ENCODE data around the gene SDC4. TPM values are rescaled to one million over a fixed set of nuclear protein-coding genes. Genes with fewer than 3 reads are reported as not detected.

SDC4 gene
- total and polyA plus RNA-seq, 2 donors, result 28.9 to 110 TPM

GRCh38 chr20:45372241-45372640 is 24.0 kb upstream of the SDC4 start:
- peaks cover 3% of the 10 kb centered on the region for H3K36me3 ChIP-seq (ENCODE audit: insufficient read depth)
- H3K4me3 ChIP-seq (ENCODE audit: low read depth, low read length), result no peak overlapping the region
- WGBS, result 84% methylated on average over 10 of the region's 10 CpGs
- H3K4me1 ChIP-seq (ENCODE audit: insufficient read depth), result no peaks in the 10 kb centered on the region
- DNase-seq (ENCODE audit: extremely low spot score), result no peak
- no peak overlapping the region for H3K27ac ChIP-seq (ENCODE audit: low read depth)

- no peaks in the 10 kb centered on the region for H3K4me1 ChIP-seq (ENCODE audit: insufficient read depth)
- no peak overlapping the region for H3K4me3 ChIP-seq (ENCODE audit: low read depth, low read length)
- DNase-seq (ENCODE audit: extremely low spot score), result no peak
- 91% methylated on average over 3 of the region's 3 CpGs for whole genome bisulfite sequencing
- H3K36me3 ChIP-seq (ENCODE audit: insufficient read depth), result peaks cover 3% of the 10 kb centered on the region
- no peak overlapping the region for H3K27ac ChIP-seq (ENCODE audit: low read depth)
Observed at GRCh38 chr20:45370571-45371160, 22.4 kb upstream of the SDC4 start.

GRCh38 chr20:45368221-45368980 is 20.2 kb upstream of the SDC4 start:
- WGBS, result 72% methylated on average over 6 of the region's 6 CpGs
- H3K27ac ChIP-seq (ENCODE audit: low read depth), result no peak overlapping the region
- H3K4me1 ChIP-seq (ENCODE audit: insufficient read depth), result no peaks in the 10 kb centered on the region
- H3K4me3 ChIP-seq (ENCODE audit: low read depth, low read length), result no peak overlapping the region
- no peak for DNase-seq (ENCODE audit: extremely low spot score)
- H3K36me3 ChIP-seq (ENCODE audit: insufficient read depth), result peaks cover 3% of the 10 kb centered on the region

GRCh38 chr20:45367126-45367525 is 18.9 kb upstream of the SDC4 start:
- Histone ChIP-seq H3K36me3 (ENCODE audit: insufficient read depth) (peaks cover 3% of the 10 kb centered on the region), H3K27ac (ENCODE audit: low read depth) (no peak overlapping the region), H3K4me1 (ENCODE audit: insufficient read depth) (peaks cover 1% of the 10 kb centered on the region), H3K4me3 (ENCODE audit: low read depth, low read length) (no peak overlapping the region)
- DNase-seq (ENCODE audit: extremely low spot score), result no peak

GRCh38 chr20:45366631-45367030 is 18.4 kb upstream of the SDC4 start:
- H3K27ac ChIP-seq (ENCODE audit: low read depth), result no peak overlapping the region
- H3K4me1 ChIP-seq (ENCODE audit: insufficient read depth), result peaks cover 1% of the 10 kb centered on the region
- peaks cover 3% of the 10 kb centered on the region for H3K36me3 ChIP-seq (ENCODE audit: insufficient read depth)
- 82% methylated on average over 11 of the region's 11 CpGs for WGBS
- H3K4me3 ChIP-seq (ENCODE audit: low read depth, low read length), result no peak overlapping the region
- DNase-seq (ENCODE audit: extremely low spot score), result no peak

GRCh38 chr20:45366192-45366591 is 18.0 kb upstream of the SDC4 start:
- no peak overlapping the region for H3K27ac ChIP-seq (ENCODE audit: low read depth)

GRCh38 chr20:45365444-45365970 is 17.3 kb upstream of the SDC4 start:
- Histone ChIP-seq H3K4me3 (ENCODE audit: low read depth, low read length) (no peak overlapping the region), H3K4me1 (ENCODE audit: insufficient read depth) (peaks cover 1% of the 10 kb centered on the region), H3K27ac (ENCODE audit: low read depth) (no peak overlapping the region), H3K36me3 (ENCODE audit: insufficient read depth) (peaks cover 3% of the 10 kb centered on the region)
- no peak for DNase-seq (ENCODE audit: extremely low spot score)
- WGBS, result 86% methylated on average over 5 of the region's 5 CpGs

More at GRCh38 chr20:45366192-45366591, 18.0 kb upstream of the SDC4 start:
- 83% methylated on average over 1 of the region's 1 CpG for WGBS
- no peak for DNase-seq (ENCODE audit: extremely low spot score)
- H3K4me1 ChIP-seq (ENCODE audit: insufficient read depth), result peaks cover 1% of the 10 kb centered on the region
- H3K4me3 ChIP-seq (ENCODE audit: low read depth, low read length), result no peak overlapping the region
- H3K36me3 ChIP-seq (ENCODE audit: insufficient read depth), result peaks cover 3% of the 10 kb centered on the region

GRCh38 chr20:45363611-45364492 is 15.6 kb upstream of the SDC4 start:
- Histone ChIP-seq H3K4me3 (ENCODE audit: low read depth, low read length) (peak overlapping the region; percentile 74), H3K36me3 (ENCODE audit: insufficient read depth) (peaks cover 3% of the 10 kb centered on the region), H3K27ac (ENCODE audit: low read depth) (peak overlapping the region; percentile 96), H3K4me1 (ENCODE audit: insufficient read depth) (peaks cover 1% of the 10 kb centered on the region)
- DNase-seq (ENCODE audit: extremely low spot score), result no peak
- 22% methylated on average over 23 of the region's 23 CpGs for WGBS

GRCh38 chr20:45362804-45363610 is 14.8 kb upstream of the SDC4 start, which contains the start of gene SYS1:
SYS1 (plus strand) TSS chr20:45363156; CDS start chr20:45363532, 376 bp downstream.
- WGBS, result under 1% methylated on average over 55 of the region's 55 CpGs

GRCh38 chr20:45361793-45362192 is 13.6 kb upstream of the SDC4 start:
- peaks cover 3% of the 10 kb centered on the region for H3K4me1 ChIP-seq (ENCODE audit: insufficient read depth)
- no peak for DNase-seq (ENCODE audit: extremely low spot score)
- H3K4me3 ChIP-seq (ENCODE audit: low read depth, low read length), result no peak overlapping the region
- H3K36me3 ChIP-seq (ENCODE audit: insufficient read depth), result no peaks in the 10 kb centered on the region
- H3K27ac ChIP-seq (ENCODE audit: low read depth), result no peak overlapping the region
- WGBS, result 78% methylated on average over 6 of the region's 6 CpGs

More at GRCh38 chr20:45362804-45363610, 14.8 kb upstream of the SDC4 start, which contains the start of gene SYS1:
- Histone ChIP-seq H3K4me3 (ENCODE audit: low read depth, low read length) (peak within 1 kb of the TSS; percentile 74), H3K36me3 (ENCODE audit: insufficient read depth) (peaks cover 3% of the 10 kb centered on the region), H3K27ac (ENCODE audit: low read depth) (peak within 1 kb of the TSS; percentile 96), H3K4me1 (ENCODE audit: insufficient read depth) (peaks cover 3% of the 10 kb centered on the region)
- peak; percentile 98 for DNase-seq (ENCODE audit: extremely low spot score)

GRCh38 chr20:45359406-45360148 is 11.4 kb upstream of the SDC4 start:
- WGBS, result 68% methylated on average over 9 of the region's 9 CpGs
- Histone ChIP-seq H3K27ac (ENCODE audit: low read depth) (peak overlapping the region; percentile 48), H3K4me1 (ENCODE audit: insufficient read depth) (peaks cover 3% of the 10 kb centered on the region), H3K36me3 (ENCODE audit: insufficient read depth) (no peaks in the 10 kb centered on the region), H3K4me3 (ENCODE audit: low read depth, low read length) (no peak overlapping the region)
- no peak for DNase-seq (ENCODE audit: extremely low spot score)

- Histone ChIP-seq H3K4me3 (ENCODE audit: low read depth, low read length) (no peak overlapping the region), H3K36me3 (ENCODE audit: insufficient read depth) (no peaks in the 10 kb centered on the region), H3K27ac (ENCODE audit: low read depth) (peak overlapping the region; percentile 19), H3K4me1 (ENCODE audit: insufficient read depth) (peaks cover 3% of the 10 kb centered on the region)
- no peak for DNase-seq (ENCODE audit: extremely low spot score)
- WGBS, result 69% methylated on average over 7 of the region's 7 CpGs
Observed at GRCh38 chr20:45359069-45359405, 10.8 kb upstream of the SDC4 start.
